Colonic mucosa (tissue), 4 donors: ENCODE results near the gene RNF208. TPM values are rescaled to one million over a fixed set of nuclear protein-coding genes. Genes with fewer than 3 reads are reported as not detected.
A peak's percentile ranks its signal among the peaks of the same experiment; 100 is the strongest.

Source experiments
- DNase-seq: peaks from one replicate; pipeline ENCODE4 v3.0.0-alpha.2; 2020
- H3K27ac ChIP-seq: fragments of 200-600 bp; one replicate; pipeline ENCODE4 v1.8.0; 2021
- H3K27me3 ChIP-seq: fragments of 200-600 bp; one replicate; pipeline ENCODE4 v1.8.0; 2021
- H3K36me3 ChIP-seq: fragments of 200-600 bp; one replicate; pipeline ENCODE4 v1.8.0; 2021
- H3K4me1 ChIP-seq: fragments of 200-600 bp; one replicate; pipeline ENCODE4 v1.8.0; 2021; ENCODE audit warnings: mild to moderate bottlenecking
- H3K4me3 ChIP-seq: fragments of 200-600 bp; one replicate; pipeline ENCODE4 v1.8.0; 2021
- H3K9ac ChIP-seq, 2 donors: one replicate each; pipeline ENCODE4 v1.7.0; 2013; ENCODE audit warnings: control low read depth in 2 of 2, low read depth in 2 of 2, low read length in 2 of 2
- H3K9me3 ChIP-seq: fragments of 200-600 bp; one replicate; pipeline ENCODE4 v1.8.0; 2021
- intact Hi-C: fragments of 100-400 bp; cut with DNase I; formaldehyde crosslinking; loops from one replicate; pipeline ENCODE4 v1.14.1; 2022
- total RNA-seq, 2 donors: library from RNA; stranded (reverse); fragmentation: NEBNext Ultra II Directional in 1 of 2; extraction: Animal tissue kit (Norgen Biotek cat#: 25700) in 1 of 2; gene quantifications; one replicate each; pipeline ENCODE4 v1.2.1, GENCODE V29; 2021
- TF ChIP-seq, protein P1 (sequence below): fragments of 200-600 bp; IDR thresholded peaks from one replicate; pipeline ENCODE4 v1.8.0; 2022; ENCODE audit warnings: antibody characterized with exemption, mild to moderate bottlenecking
- donor health status: healthy.
- donor health status: DM: no; HTN: no; CAD: no.
- donor health status: DM: no; HTN: no; CAD: no.

RNF208 gene
- total RNA-seq, 2 donors from 2014 or later: 6.5 to 9.3 TPM

DNA sequence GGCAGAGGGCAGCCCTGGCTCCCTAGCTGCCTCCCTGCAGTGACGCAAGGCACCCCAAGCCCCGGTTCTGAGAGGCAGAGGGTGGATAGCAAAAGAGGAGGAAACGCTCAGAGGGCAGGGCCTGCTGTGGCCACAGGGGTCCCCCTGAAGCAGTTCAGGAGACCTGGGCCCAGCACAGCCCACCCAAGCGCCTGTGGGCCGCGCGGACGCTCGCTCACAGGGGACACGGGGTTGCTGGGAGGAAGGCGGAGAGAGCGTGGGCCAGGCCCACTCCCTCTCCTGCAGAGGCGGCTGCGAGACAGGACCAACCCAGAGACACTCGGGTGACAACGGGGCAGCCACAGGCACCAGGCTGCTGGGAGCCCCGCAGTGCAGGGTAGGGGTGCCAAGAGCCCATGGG is 42.3 kb downstream of the RNF208 start:
- Histone ChIP-seq H3K36me3 (no peaks in the 10 kb centered on the region), H3K27ac (no peak overlapping the region), H3K27me3 (peaks cover 9% of the 10 kb centered on the region), H3K4me3 (no peak overlapping the region), H3K4me1 (peaks cover 4% of the 10 kb centered on the region), H3K9me3 (no peaks in the 10 kb centered on the region), H3K9ac (no peak overlapping the region)
- intact Hi-C loops: no loop called here
- no peak for DNase-seq
- TF ChIP-seq, protein P1, sequence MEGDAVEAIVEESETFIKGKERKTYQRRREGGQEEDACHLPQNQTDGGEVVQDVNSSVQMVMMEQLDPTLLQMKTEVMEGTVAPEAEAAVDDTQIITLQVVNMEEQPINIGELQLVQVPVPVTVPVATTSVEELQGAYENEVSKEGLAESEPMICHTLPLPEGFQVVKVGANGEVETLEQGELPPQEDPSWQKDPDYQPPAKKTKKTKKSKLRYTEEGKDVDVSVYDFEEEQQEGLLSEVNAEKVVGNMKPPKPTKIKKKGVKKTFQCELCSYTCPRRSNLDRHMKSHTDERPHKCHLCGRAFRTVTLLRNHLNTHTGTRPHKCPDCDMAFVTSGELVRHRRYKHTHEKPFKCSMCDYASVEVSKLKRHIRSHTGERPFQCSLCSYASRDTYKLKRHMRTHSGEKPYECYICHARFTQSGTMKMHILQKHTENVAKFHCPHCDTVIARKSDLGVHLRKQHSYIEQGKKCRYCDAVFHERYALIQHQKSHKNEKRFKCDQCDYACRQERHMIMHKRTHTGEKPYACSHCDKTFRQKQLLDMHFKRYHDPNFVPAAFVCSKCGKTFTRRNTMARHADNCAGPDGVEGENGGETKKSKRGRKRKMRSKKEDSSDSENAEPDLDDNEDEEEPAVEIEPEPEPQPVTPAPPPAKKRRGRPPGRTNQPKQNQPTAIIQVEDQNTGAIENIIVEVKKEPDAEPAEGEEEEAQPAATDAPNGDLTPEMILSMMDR: no peak

DNA sequence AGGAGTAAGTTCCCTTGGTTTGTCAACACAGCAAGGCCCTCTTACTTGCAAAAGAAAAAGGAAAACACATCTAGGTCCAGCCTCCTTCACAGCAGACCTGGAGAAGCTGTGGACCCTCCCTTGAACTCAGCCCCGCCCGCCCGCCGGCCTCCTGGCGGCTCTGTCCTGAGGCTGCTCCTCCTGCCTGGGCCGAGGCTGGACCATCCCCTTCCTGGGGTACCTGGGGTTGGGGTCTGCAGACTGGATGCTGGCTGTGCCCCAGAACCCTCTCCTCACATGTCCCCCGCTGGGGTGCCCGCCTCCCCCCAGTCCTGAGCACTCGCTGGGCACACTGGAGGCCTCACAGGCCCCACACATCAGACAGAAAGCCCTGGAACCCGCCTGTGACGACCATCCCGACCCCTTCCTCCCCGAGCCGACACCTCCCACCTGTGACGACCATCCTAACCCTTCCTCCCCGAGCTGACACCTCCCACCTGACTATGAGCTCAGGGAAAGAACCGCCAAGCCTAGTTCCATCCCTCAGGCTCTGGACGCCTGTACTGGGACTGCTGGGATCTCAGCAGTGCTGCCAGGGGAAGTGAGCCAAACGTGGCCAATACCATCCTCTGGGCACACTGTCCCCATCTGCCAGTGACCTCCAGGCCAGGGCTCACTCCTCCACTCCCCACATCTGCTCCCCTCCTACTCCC is 43.0 kb downstream of the RNF208 start:
- TF ChIP-seq, protein P1: no peak
- H3K27me3 ChIP-seq: peaks cover 9% of the 10 kb centered on the region
- no peaks in the 10 kb centered on the region for H3K9me3 ChIP-seq
- H3K4me3 ChIP-seq: no peak overlapping the region
- H3K9ac ChIP-seq: no peak overlapping the region
- intact Hi-C loops: no loop called here
- H3K4me1 ChIP-seq: peaks cover 4% of the 10 kb centered on the region
- no peaks in the 10 kb centered on the region for H3K36me3 ChIP-seq
- DNase-seq: no peak
- H3K27ac ChIP-seq: no peak overlapping the region

DNA sequence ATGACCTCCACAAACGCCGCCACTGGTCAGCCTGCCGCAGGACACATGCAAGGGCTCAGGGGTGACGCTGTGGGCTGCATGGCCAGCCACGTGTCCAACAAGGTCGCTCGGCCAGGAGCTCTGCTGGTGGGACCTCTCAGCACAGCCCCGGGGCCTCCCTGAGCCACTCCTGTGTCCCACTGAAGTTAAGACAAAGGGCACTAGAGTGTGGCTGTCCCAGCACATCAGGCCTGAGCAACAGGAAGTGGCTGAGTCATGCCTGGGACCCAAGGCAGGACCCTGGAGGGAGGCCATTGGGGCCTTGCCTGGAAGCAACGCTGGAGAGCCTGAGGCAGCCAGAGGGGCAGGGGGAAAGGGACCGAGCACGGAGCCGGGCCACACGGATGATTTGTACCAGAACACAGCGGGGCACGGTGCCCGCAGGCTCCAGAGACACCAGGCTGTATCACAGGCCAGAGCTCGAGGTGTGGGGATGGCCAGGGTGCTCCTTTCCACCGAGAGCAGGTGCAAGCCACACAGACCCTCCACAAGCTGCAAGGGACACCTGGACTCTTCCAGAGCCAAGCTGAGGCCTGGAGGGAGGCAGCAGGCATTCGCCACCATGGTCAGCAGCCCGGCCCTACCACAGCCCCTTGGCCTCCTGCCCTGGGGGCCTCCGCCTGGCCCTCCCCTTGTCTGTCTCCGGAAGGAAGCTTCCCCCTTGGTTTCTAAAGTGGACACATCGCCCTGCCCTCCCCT is 43.7 kb downstream of the RNF208 start:
- Histone ChIP-seq H3K4me1 (peaks cover 4% of the 10 kb centered on the region), H3K27me3 (peaks cover 9% of the 10 kb centered on the region), H3K9ac (no peak overlapping the region), H3K36me3 (no peaks in the 10 kb centered on the region), H3K9me3 (no peaks in the 10 kb centered on the region), H3K4me3 (no peak overlapping the region), H3K27ac (no peak overlapping the region)
- intact Hi-C loops: no loop called here
- TF ChIP-seq, protein P1: no peak
- DNase-seq: no peak

DNA sequence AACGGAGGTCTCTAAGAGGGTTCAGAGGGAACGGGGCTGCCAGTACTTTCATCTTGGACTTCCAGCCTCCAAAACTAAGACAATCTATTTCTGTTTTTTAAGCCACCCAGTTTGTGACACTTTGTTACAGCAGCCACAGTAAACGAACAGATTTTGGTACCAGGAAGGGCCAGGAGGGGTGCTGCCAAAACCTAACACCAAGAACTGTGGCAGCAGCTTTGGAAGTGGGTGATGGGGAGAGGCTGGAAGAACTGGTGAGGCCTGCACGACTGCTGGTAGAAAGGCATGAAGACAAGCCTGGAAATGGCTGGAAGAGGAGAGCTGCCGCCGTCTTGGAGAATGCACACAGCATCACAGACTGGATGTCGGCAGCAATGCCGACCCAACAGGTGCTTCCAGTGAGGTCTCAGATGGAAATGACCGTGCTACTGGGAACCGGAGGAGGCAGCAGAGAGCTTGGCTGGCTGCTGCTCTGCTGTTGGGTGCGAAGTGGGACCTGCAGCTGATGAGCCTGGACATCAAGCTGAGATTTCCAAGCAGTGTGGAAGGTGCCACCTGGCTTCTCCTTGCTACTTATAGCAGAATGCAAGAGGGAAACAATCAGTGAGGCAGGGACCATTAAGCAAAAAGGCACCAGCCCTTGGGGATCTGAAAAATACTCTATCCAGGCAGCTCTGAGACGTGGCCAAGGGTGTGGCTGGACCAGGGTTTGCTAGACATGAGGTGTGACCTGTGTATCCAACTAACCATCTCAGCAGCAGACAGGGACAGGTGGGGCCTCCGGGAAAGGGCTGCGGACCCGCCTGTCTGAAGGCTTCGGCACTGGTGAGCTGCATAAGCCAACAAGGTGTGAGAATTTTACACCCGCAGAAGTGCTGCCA is 45.5 kb downstream of the RNF208 start:
- Histone ChIP-seq H3K9me3 (no peaks in the 10 kb centered on the region), H3K4me1 (peaks cover 4% of the 10 kb centered on the region), H3K36me3 (no peaks in the 10 kb centered on the region), H3K9ac (no peak overlapping the region), H3K27ac (no peak overlapping the region), H3K4me3 (no peak overlapping the region), H3K27me3 (peaks cover 10% of the 10 kb centered on the region)
- TF ChIP-seq, protein P1: peak; percentile 48
- peak; percentile 51 for DNase-seq
- intact Hi-C loops: no loop called here

DNA sequence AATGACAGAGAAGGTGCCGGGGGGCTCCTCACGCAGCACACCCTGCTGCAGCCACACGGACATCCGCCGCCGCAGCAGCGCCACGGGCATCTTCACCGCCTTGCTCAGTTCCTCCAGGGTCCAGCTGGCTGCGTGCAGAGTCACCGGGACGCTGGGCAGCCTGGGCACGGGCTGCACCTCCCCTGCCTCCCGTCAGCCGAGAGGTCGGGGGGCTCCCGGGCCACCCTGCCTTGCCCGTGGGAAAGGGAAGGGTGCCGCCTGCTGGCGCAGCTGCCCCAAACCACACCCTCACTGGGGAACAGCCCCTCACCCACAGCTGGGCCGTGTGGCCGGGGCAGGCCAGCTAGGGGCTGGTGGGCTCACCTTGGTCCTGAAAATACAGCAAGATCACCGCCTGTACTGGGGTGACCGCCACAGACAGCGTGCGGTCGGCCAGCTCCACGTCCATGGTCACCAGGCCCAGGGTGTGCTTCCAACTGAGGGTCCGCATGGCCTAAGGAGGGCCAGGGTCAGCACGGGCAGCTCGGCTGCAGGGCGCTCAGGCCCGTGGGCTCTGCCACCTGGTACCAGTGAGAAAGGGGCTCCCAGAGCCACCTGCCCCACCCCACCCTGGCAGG is 46.6 kb downstream of the RNF208 start:
- Histone ChIP-seq H3K36me3 (no peaks in the 10 kb centered on the region), H3K4me1 (peaks cover 4% of the 10 kb centered on the region)

More for the DNA sequence above, 46.6 kb downstream of the RNF208 start:
- TF ChIP-seq, protein P1: no peak
- Histone ChIP-seq H3K27ac (no peak overlapping the region), H3K9me3 (no peaks in the 10 kb centered on the region), H3K4me3 (no peak overlapping the region), H3K27me3 (peaks cover 13% of the 10 kb centered on the region), H3K9ac (no peak overlapping the region)
- no peak for DNase-seq
- intact Hi-C loops: no loop called here
